A673 (cell line): Measurements from ENCODE around the gene ATG9B. TPM values are rescaled to one million over a fixed set of nuclear protein-coding genes. Genes with fewer than 3 reads are reported as not detected.

Source experiments
- BruUV-seq: library from RNA; stranded (reverse); fragments of 400-500 nt; replicated peaks from 2 replicates; lab custom pipeline; 2021; lab: Mats Ljungman, UMichigan
- CTCF ChIA-PET: fragments of 300-600 bp; sonication (Branson Sonifier 250); formaldehyde crosslinking; loops from one replicate; lab custom pipeline; 2022; ENCODE audit warnings: antibody characterized with exemption; lab: Charles Lee
- POLR2A ChIA-PET: fragments of 300-600 bp; sonication (Branson Sonifier 250); formaldehyde crosslinking; loops from one replicate; lab custom pipeline; 2022; ENCODE audit warnings: antibody characterized with exemption; ENCODE audit not compliant: low non-redundant PET; lab: Charles Lee
- DNase-seq: peaks from one replicate; pipeline ENCODE4 v3.0.0-alpha.2; 2015; ENCODE audit warnings: low spot score
- H3K27ac ChIP-seq: fragments of 200-600 bp; sonication (generic); 2 replicates; pipeline ENCODE4 v1.5.1; 2016; ENCODE audit warnings: mixed run types, low read depth, mild to moderate bottlenecking, mixed read lengths, antibody characterized with exemption, low read length; ENCODE audit not compliant: poor library complexity, severe bottlenecking
- H3K27me3 ChIP-seq: fragments of 200-600 bp; sonication (generic); replicated peaks from 2 replicates; pipeline ENCODE4 v1.6.1; 2017; ENCODE audit warnings: mixed run types, low read depth, mild to moderate bottlenecking, mixed read lengths, antibody characterized with exemption, low read length; ENCODE audit not compliant: insufficient read depth, poor library complexity
- H3K36me3 ChIP-seq: fragments of 200-600 bp; sonication (generic); 2 replicates; pipeline ENCODE4 v1.6.1; 2016; ENCODE audit warnings: mixed run types, mild to moderate bottlenecking, mixed read lengths, antibody characterized with exemption, low read length; ENCODE audit not compliant: insufficient read depth, poor library complexity, severe bottlenecking
- H3K4me1 ChIP-seq: fragments of 200-600 bp; sonication (generic); 2 replicates; pipeline ENCODE4 v1.6.1; 2017; ENCODE audit warnings: mixed run types, mild to moderate bottlenecking, mixed read lengths, antibody characterized with exemption, low read length; ENCODE audit not compliant: insufficient read depth, poor library complexity, severe bottlenecking
- H3K4me3 ChIP-seq: fragments of 200-600 bp; sonication (generic); 2 replicates; pipeline ENCODE4 v1.5.1; 2016; ENCODE audit warnings: low read depth, mixed run types, mild to moderate bottlenecking, mixed read lengths, low read length; ENCODE audit not compliant: poor library complexity, severe bottlenecking
- H3K9me3 ChIP-seq: fragments of 200-600 bp; sonication (generic); 2 replicates; pipeline ENCODE4 v1.6.1; 2016; ENCODE audit warnings: mixed run types, low read depth, mild to moderate bottlenecking, mixed read lengths, antibody characterized with exemption, low read length; ENCODE audit not compliant: poor library complexity, severe bottlenecking
- EZH2 ChIP-seq: fragments of 200-600 bp; sonication (generic); IDR thresholded peaks from 2 replicates; pipeline ENCODE4 v1.6.1; 2017; ENCODE audit warnings: borderline replicate concordance, low read depth, mild to moderate bottlenecking, mixed read lengths, antibody characterized with exemption, low read length; ENCODE audit not compliant: poor library complexity, severe bottlenecking
- intact Hi-C: fragments of 100-400 bp; cut with micrococcal nuclease; formaldehyde crosslinking; loops from one replicate; pipeline ENCODE4 v1.10.0; 2022; ENCODE audit not compliant: unreplicated experiment
- total RNA-seq: library from RNA; stranded (reverse); gene quantifications from 2 replicates; pipeline ENCODE4 v1.2.3, GENCODE V29; 2021
- TF ChIP-seq, protein P1 (sequence below): fragments of 300-800, 200-600 bp; sonication (generic); conservative IDR thresholded peaks from 2 replicates; pipeline ENCODE4 v1.5.1; 2017; ENCODE audit warnings: low read depth, mild to moderate bottlenecking, antibody characterized with exemption, low read length, moderate library complexity, mixed read lengths

ATG9B gene
- total RNA-seq, 1 experiment from 2014 or later = 1.9 TPM

DNA sequence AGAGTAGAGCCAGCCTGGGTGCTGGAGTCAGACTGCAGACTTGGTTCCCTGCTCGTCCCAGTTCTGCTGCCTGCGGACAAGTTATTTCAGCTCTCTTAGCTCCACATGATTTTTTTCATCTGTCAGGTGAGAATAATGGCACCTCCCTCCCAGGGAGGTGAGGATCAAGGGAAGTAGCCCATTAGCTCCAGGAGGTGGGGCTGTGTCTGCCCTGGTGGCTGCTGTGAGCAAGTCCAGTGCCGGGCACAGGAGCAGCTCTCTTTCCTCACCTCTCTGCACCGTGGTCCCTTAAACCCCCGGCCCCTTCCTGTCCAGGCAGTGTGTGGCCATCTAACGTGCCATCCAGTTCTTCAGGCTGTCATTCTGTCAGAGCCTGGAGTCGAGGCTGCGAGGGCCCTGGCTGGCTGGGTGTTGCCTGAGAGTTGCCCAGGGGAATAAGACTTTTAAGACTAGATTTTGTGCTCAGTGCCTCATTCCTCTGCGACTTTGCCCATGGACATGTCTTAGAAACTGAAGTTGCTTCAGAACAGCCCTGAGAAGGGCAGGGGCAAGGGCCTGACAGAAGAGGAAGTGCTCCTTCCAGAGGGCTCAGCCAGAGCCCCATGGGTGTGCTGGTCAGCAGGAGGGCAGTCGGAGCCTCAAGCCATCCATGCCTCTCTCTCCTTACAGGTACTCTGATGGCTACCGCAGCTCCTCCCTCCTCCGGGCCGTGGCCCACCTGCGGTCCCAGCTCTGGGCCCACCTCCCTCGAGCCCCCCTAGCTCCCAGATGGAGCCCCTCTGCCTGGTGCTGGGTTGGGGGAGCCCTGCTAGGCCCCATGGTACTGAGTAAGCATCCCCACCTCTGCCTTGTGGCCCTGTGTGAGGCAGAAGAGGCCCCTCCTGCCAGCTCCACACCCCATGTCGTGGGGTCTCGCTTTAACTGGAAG, 8.9 kb upstream of the ATG9B start:
- H3K9me3 ChIP-seq = no peaks in the 10 kb centered on the region
- CTCF ChIA-PET = interaction anchor here (1.1 kb wide), 1 partner anchor 15 kb away, joined by 3 read pairs; no protein-coding TSS in a partner anchor
- no peak for DNase-seq
- H3K4me1 ChIP-seq = no peaks in the 10 kb centered on the region
- H3K4me3 ChIP-seq = no peak overlapping the region
- peaks cover 4% of the 10 kb centered on the region for H3K36me3 ChIP-seq
- H3K27me3 ChIP-seq = no peaks in the 10 kb centered on the region
- TF ChIP-seq, protein P1, sequence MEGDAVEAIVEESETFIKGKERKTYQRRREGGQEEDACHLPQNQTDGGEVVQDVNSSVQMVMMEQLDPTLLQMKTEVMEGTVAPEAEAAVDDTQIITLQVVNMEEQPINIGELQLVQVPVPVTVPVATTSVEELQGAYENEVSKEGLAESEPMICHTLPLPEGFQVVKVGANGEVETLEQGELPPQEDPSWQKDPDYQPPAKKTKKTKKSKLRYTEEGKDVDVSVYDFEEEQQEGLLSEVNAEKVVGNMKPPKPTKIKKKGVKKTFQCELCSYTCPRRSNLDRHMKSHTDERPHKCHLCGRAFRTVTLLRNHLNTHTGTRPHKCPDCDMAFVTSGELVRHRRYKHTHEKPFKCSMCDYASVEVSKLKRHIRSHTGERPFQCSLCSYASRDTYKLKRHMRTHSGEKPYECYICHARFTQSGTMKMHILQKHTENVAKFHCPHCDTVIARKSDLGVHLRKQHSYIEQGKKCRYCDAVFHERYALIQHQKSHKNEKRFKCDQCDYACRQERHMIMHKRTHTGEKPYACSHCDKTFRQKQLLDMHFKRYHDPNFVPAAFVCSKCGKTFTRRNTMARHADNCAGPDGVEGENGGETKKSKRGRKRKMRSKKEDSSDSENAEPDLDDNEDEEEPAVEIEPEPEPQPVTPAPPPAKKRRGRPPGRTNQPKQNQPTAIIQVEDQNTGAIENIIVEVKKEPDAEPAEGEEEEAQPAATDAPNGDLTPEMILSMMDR = no peak
- TF ChIP-seq EZH2 = no peak
- BruUV-seq = no TSS peak
- no peak overlapping the region for H3K27ac ChIP-seq
- POLR2A ChIA-PET = no interaction called here
- intact Hi-C loops = no loop called here

DNA sequence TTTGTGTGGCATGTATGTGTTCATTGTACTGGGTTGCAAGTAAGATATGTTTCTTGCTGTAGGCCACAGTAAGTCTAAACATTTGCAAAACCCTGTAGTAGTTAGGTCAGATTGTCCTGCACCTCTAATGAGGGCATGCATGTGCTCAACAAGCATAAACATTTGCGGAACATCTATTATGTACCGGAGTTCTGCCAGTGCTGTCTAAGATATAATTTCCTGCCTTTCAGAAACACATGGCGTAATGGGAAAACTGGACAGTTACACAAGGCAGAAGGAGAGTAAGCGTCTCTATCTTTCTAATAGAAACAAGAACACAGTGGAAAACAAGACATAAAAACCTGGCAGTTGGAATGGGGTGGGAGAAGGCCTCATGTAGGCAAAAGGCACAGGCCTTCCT, 6.7 kb upstream of the ATG9B start:
- Histone ChIP-seq H3K36me3 (peaks cover 4% of the 10 kb centered on the region), H3K4me1 (no peaks in the 10 kb centered on the region), H3K4me3 (no peak overlapping the region), H3K9me3 (no peaks in the 10 kb centered on the region), H3K27ac (no peak overlapping the region), H3K27me3 (no peaks in the 10 kb centered on the region)
- DNase-seq = no peak
- intact Hi-C loops = no loop called here
- TF ChIP-seq EZH2 = no peak
- TF ChIP-seq, protein P1 = no peak
- POLR2A ChIA-PET = no interaction called here
- CTCF ChIA-PET = no interaction called here
- BruUV-seq = TSS peak; percentile 17

DNA sequence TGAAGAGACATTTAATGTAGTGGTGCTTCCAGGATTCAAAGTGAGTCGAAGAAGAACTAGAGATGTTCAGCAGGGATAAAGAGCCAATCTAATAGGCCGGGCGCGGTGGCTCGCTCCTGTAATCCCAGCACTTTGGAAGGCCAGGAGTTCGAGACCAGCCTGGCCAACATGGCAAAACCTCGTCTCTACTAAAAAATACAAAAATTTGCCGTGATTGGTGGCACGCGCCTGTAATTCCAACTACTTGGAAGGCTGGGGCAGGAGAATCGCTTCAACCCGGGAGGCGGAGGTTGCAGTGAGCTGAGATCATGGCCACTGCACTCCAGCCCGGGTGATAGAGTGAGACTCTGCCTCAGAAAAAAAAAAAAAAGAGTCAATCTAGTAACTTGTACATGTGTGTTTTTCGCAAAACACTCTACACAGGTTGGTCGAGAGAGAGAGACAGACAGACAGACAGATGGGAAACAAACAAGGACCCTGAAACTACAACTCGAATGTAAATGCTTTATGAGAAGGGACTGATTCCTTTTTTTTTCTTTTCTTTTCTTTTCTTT, 4.7 kb upstream of the ATG9B start:
- H3K36me3 ChIP-seq = no peaks in the 10 kb centered on the region
- intact Hi-C loops = loop anchor here (2.0 kb wide), 1 partner anchor 30 kb away; the partner anchor contains the start of gene SLC4A2
- ChIA-PET POLR2A (no interaction called here), CTCF (interaction anchor here (1.4 to 1.5 kb wide), 3 partner anchors 10 to 95 kb away, joined by 3 to 5 read pairs (median 4); no protein-coding TSS in a partner anchor)
- BruUV-seq = no TSS peak
- no peak for DNase-seq
- TF ChIP-seq, protein P1 = no peak
- no peak for TF ChIP-seq EZH2
- peak overlapping the region; percentile 62 for H3K4me3 ChIP-seq
- H3K27ac ChIP-seq = peak overlapping the region; percentile 57
- no peaks in the 10 kb centered on the region for H3K4me1 ChIP-seq
- H3K9me3 ChIP-seq = no peaks in the 10 kb centered on the region
- no peaks in the 10 kb centered on the region for H3K27me3 ChIP-seq
